Neuron (in vitro differentiated cells): ENCODE results near the gene SLC25A47.
"Not testable (repeated sequence)": the region's sequence is repeated elsewhere in the genome, so short reads cannot be mapped to it uniquely, and the experiment has no call there.

Experiments used
- H2AFZ ChIP-seq: one replicate; pipeline ENCODE4 v1.6.1; 2013; ENCODE audit warnings: low read depth, mild to moderate bottlenecking, inconsistent platforms, low read length, moderate library complexity
- H3K27me3 ChIP-seq: one replicate; pipeline ENCODE4 v1.6.1; 2013; ENCODE audit warnings: low read length; ENCODE audit not compliant: insufficient read depth
- H3K36me3 ChIP-seq: one replicate; pipeline ENCODE4 v1.6.1; 2013; ENCODE audit warnings: low read length; ENCODE audit not compliant: insufficient read depth
- H3K4me1 ChIP-seq: one replicate; pipeline ENCODE4 v1.6.1; 2013; ENCODE audit warnings: low read length; ENCODE audit not compliant: insufficient read depth
- H3K4me3 ChIP-seq: 2 replicates; pipeline ENCODE4 v1.5.1; 2013; ENCODE audit warnings: mild to moderate bottlenecking, low read length, moderate library complexity
- H3K9me3 ChIP-seq: one replicate; pipeline ENCODE4 v1.6.1; 2013; ENCODE audit warnings: low read length

Gene SLC25A47

GRCh38 chr14:100330388-100330931, 7.3 kb downstream of the SLC25A47 start:
- Histone ChIP-seq H3K36me3 (peaks cover 8% of the 10 kb centered on the region), H3K4me1 (no peaks in the 10 kb centered on the region), H3K4me3 (no peak overlapping the region), H2AFZ (no peak overlapping the region), H3K9me3 (no peaks in the 10 kb centered on the region), H3K27me3 (peaks cover 6% of the 10 kb centered on the region)

- Histone ChIP-seq H3K27me3 (no peaks in the 10 kb centered on the region), H3K4me1 (no peaks in the 10 kb centered on the region), H3K4me3 (no peak overlapping the region), H3K9me3 (no peaks in the 10 kb centered on the region), H2AFZ (no peak overlapping the region), H3K36me3 (peaks cover 17% of the 10 kb centered on the region)
These were observed 9.0 kb downstream of the SLC25A47 start for GRCh38 chr14:100332071-100332639.

- Histone ChIP-seq H3K36me3 (peaks cover 17% of the 10 kb centered on the region), H3K27me3 (no peaks in the 10 kb centered on the region), H2AFZ (no peak overlapping the region), H3K4me1 (no peaks in the 10 kb centered on the region), H3K9me3 (no peaks in the 10 kb centered on the region), H3K4me3 (no peak overlapping the region)
These were observed 9.7 kb downstream of the SLC25A47 start for GRCh38 chr14:100332797-100333196.

GRCh38 chr14:100333311-100333710, 10.2 kb downstream of the SLC25A47 start:
- Histone ChIP-seq H3K4me3 (no peak overlapping the region), H3K4me1 (no peaks in the 10 kb centered on the region), H3K27me3 (no peaks in the 10 kb centered on the region), H3K9me3 (no peaks in the 10 kb centered on the region), H3K36me3 (peaks cover 18% of the 10 kb centered on the region), H2AFZ (no peak overlapping the region)

GRCh38 chr14:100333827-100334226, 10.7 kb downstream of the SLC25A47 start:
- Histone ChIP-seq H3K9me3 (no peaks in the 10 kb centered on the region), H2AFZ (no peak overlapping the region), H3K4me1 (no peaks in the 10 kb centered on the region), H3K4me3 (no peak overlapping the region), H3K36me3 (peaks cover 18% of the 10 kb centered on the region), H3K27me3 (no peaks in the 10 kb centered on the region)

GRCh38 chr14:100334904-100335303, 11.8 kb downstream of the SLC25A47 start:
- Histone ChIP-seq H3K9me3 (no peaks in the 10 kb centered on the region), H3K4me1 (no peaks in the 10 kb centered on the region), H2AFZ (no peak overlapping the region), H3K27me3 (no peaks in the 10 kb centered on the region), H3K36me3 (peaks cover 24% of the 10 kb centered on the region), H3K4me3 (no peak overlapping the region)

GRCh38 chr14:100336618-100337530, 13.7 kb downstream of the SLC25A47 start:
- Histone ChIP-seq H3K36me3 (peaks cover 41% of the 10 kb centered on the region), H3K4me3 (no peak overlapping the region), H3K9me3 (no peaks in the 10 kb centered on the region), H2AFZ (no peak overlapping the region), H3K27me3 (no peaks in the 10 kb centered on the region), H3K4me1 (peaks cover 4% of the 10 kb centered on the region)

- Histone ChIP-seq H3K36me3 (peaks cover 43% of the 10 kb centered on the region), H3K9me3 (no peaks in the 10 kb centered on the region), H2AFZ (no peak overlapping the region), H3K27me3 (no peaks in the 10 kb centered on the region), H3K4me3 (no peak overlapping the region), H3K4me1 (peaks cover 4% of the 10 kb centered on the region)
These were observed 16.8 kb downstream of the SLC25A47 start for GRCh38 chr14:100339766-100340422.

- H2AFZ ChIP-seq = no peak overlapping the region
- H3K4me3 ChIP-seq = no peak overlapping the region
- no peaks in the 10 kb centered on the region for H3K27me3 ChIP-seq
- H3K9me3 ChIP-seq = no peaks in the 10 kb centered on the region
- H3K4me1 ChIP-seq = peaks cover 4% of the 10 kb centered on the region
- peaks cover 41% of the 10 kb centered on the region for H3K36me3 ChIP-seq
These were observed 17.3 kb downstream of the SLC25A47 start for GRCh38 chr14:100340423-100340813.

- no peaks in the 10 kb centered on the region for H3K27me3 ChIP-seq
- no peak overlapping the region for H2AFZ ChIP-seq
- peaks cover 4% of the 10 kb centered on the region for H3K4me1 ChIP-seq
- peaks cover 5% of the 10 kb centered on the region for H3K9me3 ChIP-seq
- peaks cover 45% of the 10 kb centered on the region for H3K36me3 ChIP-seq
- H3K4me3 ChIP-seq = no peak overlapping the region
These were observed 18.3 kb downstream of the SLC25A47 start for GRCh38 chr14:100341301-100342031.

- Histone ChIP-seq H3K27me3 (no peaks in the 10 kb centered on the region), H3K4me3 (no peak overlapping the region), H3K4me1 (peaks cover 4% of the 10 kb centered on the region), H3K9me3 (peaks cover 5% of the 10 kb centered on the region), H3K36me3 (peaks cover 46% of the 10 kb centered on the region), H2AFZ (no peak overlapping the region)
These were observed 19.1 kb downstream of the SLC25A47 start for GRCh38 chr14:100342195-100342594.

GRCh38 chr14:100342826-100343225, 19.7 kb downstream of the SLC25A47 start:
- not testable (repeated sequence) for H3K9me3 ChIP-seq, H3K27me3 ChIP-seq, H3K4me3 ChIP-seq, H3K4me1 ChIP-seq, H2AFZ ChIP-seq
- H3K36me3 ChIP-seq = peaks cover 49% of the 10 kb centered on the region
